OCI-LY1 (cell line): ENCODE data around the gene ADORA2A.

Experiments
- EZH2 ChIP-seq: fragments of 200-600 bp; sonication (generic), shearing (Covaris generic); IDR thresholded peaks from 2 replicates; pipeline ENCODE4 v1.8.0; 2017; ENCODE audit warnings: borderline replicate concordance, mixed run types, mild to moderate bottlenecking, antibody characterized with exemption, low read length, moderate library complexity, mixed read lengths
- TF ChIP-seq, protein P1 (sequence below): fragments of 200-600 bp; sonication (generic), shearing (Covaris generic); IDR thresholded peaks from 2 replicates; pipeline ENCODE4 v1.5.1; 2017; ENCODE audit warnings: mild to moderate bottlenecking, antibody characterized with exemption, low read length, moderate library complexity, mixed read lengths

DNA sequence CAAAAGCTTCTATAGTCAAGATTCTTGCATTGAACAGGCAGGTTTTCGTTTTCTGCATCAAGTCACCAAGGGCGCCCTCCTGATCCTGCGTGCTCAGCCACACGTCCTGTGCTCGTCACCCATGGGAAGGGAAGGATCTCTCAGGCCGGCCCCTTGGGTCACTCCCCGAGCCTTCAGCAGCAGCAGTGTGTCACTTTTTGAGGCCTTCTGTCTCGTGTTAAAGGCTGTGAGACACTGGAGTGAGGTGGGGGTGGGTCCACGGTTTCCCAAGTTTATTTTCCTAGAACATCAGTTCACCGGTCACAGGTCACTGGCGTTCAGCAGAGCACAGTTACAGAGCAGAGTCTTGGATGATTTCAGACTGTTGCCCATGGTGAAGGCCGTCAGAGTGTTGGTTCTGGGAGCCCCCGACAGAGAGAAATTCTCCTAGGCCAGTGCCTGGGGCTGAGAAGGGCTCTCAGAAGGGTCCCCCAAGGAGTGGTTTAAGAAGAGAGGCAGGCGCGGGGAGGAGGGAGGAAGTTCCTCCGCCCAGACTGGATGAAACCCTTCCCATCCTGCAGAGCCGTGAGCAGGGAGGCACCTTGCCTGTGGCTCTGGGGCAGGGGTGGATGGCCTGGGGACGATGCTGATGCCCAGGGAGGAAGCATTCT is 13.5 kb upstream of the ADORA2A start:
- TF ChIP-seq, protein P1, sequence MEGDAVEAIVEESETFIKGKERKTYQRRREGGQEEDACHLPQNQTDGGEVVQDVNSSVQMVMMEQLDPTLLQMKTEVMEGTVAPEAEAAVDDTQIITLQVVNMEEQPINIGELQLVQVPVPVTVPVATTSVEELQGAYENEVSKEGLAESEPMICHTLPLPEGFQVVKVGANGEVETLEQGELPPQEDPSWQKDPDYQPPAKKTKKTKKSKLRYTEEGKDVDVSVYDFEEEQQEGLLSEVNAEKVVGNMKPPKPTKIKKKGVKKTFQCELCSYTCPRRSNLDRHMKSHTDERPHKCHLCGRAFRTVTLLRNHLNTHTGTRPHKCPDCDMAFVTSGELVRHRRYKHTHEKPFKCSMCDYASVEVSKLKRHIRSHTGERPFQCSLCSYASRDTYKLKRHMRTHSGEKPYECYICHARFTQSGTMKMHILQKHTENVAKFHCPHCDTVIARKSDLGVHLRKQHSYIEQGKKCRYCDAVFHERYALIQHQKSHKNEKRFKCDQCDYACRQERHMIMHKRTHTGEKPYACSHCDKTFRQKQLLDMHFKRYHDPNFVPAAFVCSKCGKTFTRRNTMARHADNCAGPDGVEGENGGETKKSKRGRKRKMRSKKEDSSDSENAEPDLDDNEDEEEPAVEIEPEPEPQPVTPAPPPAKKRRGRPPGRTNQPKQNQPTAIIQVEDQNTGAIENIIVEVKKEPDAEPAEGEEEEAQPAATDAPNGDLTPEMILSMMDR: no peak
- TF ChIP-seq EZH2: no peak
